Epithelial cell of esophagus (primary cell): ENCODE results near the gene TTC21A.

Source experiments
- DNase-seq: peaks from one replicate; pipeline ENCODE4 v3.0.0; 2010; ENCODE audit warnings: low read depth
- H3K4me3 ChIP-seq: 2 replicates; pipeline ENCODE4 v1.5.1; 2011; ENCODE audit warnings: mild to moderate bottlenecking, low read length, control low read depth
- CTCF ChIP-seq: IDR thresholded peaks from 2 replicates; pipeline ENCODE4 v1.5.1; 2011; ENCODE audit warnings: low read depth, mild to moderate bottlenecking, low read length, control low read depth, inconsistent platforms; ENCODE audit not compliant: insufficient read depth; ENCODE audit errors: missing control alignments

Gene TTC21A

GRCh38 chr3:39146083-39146501 is 38.6 kb downstream of the TTC21A start:
- no peak for TF ChIP-seq CTCF
- H3K4me3 ChIP-seq = no peak overlapping the region

GRCh38 chr3:39146611-39147591 is 39.4 kb downstream of the TTC21A start:
- no peak overlapping the region for H3K4me3 ChIP-seq
- TF ChIP-seq CTCF = no peak
- DNase-seq = peak; percentile 98

More at GRCh38 chr3:39146083-39146501, 38.6 kb downstream of the TTC21A start:
- no peak for DNase-seq

GRCh38 chr3:39147711-39148434 is 40.4 kb downstream of the TTC21A start:
- DNase-seq = peak; percentile 55
- H3K4me3 ChIP-seq = no peak overlapping the region
- no peak for TF ChIP-seq CTCF

GRCh38 chr3:39148435-39149058 is 41.1 kb downstream of the TTC21A start:
- no peak for TF ChIP-seq CTCF
- H3K4me3 ChIP-seq = no peak overlapping the region
- no peak for DNase-seq

- no peak for TF ChIP-seq CTCF
- H3K4me3 ChIP-seq = no peak overlapping the region
- DNase-seq = no peak
These were observed 41.6 kb downstream of the TTC21A start for GRCh38 chr3:39149059-39149455.

GRCh38 chr3:39149498-39150147 is 42.1 kb downstream of the TTC21A start:
- no peak for TF ChIP-seq CTCF
- H3K4me3 ChIP-seq = no peak overlapping the region
- no peak for DNase-seq
